Cardiac fibroblast (primary cell): ENCODE data around the gene SIAH1.
"Not testable (repeated sequence)": the region's sequence is repeated elsewhere in the genome, so short reads cannot be mapped to it uniquely, and the experiment has no call there.

Experiments used
- DNase-seq, 2 donors: peaks; one replicate each; pipeline versions ENCODE4 v3.0.0 to v3.0.0-alpha.2; 2010; ENCODE audit warnings: low read depth in 2 of 2
- H3K4me3 ChIP-seq, 2 donors: replicated peaks in 1 of 2; 1 replicate in 1 of 2; 2 replicates in 1 of 2; pipeline ENCODE4 v1.5.1; 2011; ENCODE audit warnings: low read depth in 2 of 2, low read length in 2 of 2, mild to moderate bottlenecking in 2 of 2, moderate library complexity in 1 of 2
- CTCF ChIP-seq: IDR thresholded peaks from one replicate; pipeline ENCODE4 v1.5.1; 2011; ENCODE audit warnings: low read depth, mild to moderate bottlenecking, low read length, inconsistent platforms

The SIAH1 gene

GRCh38 chr16:48371393-48371780, 13.8 kb downstream of the SIAH1 start:
- no peak for DNase-seq
- H3K4me3 ChIP-seq: no peak overlapping the region
- TF ChIP-seq CTCF: no peak

- H3K4me3 ChIP-seq, DNase-seq: not testable (repeated sequence)
These were observed 14.4 kb downstream of the SIAH1 start for GRCh38 chr16:48370668-48371392.

GRCh38 chr16:48370229-48370628, 15.0 kb downstream of the SIAH1 start:
- no peak for TF ChIP-seq CTCF
- no peak for DNase-seq
- H3K4me3 ChIP-seq: no peak overlapping the region

GRCh38 chr16:48369765-48370164, 15.4 kb downstream of the SIAH1 start:
- H3K4me3 ChIP-seq: no peak overlapping the region
- DNase-seq: no peak
- no peak for TF ChIP-seq CTCF

GRCh38 chr16:48367441-48368049, 17.7 kb downstream of the SIAH1 start:
- no peak for DNase-seq
- H3K4me3 ChIP-seq: no peak overlapping the region
- no peak for TF ChIP-seq CTCF

GRCh38 chr16:48366165-48367093, 18.8 kb downstream of the SIAH1 start:
- DNase-seq: peak; percentile 94 to 95

More at GRCh38 chr16:48366165-48367093, 18.8 kb downstream of the SIAH1 start:
- H3K4me3 ChIP-seq: peak overlapping the region; percentile 50 to 59
- TF ChIP-seq CTCF: no peak
